ENCODE measurements around the gene LGR4.

Gene LGR4

GRCh38 chr11:27421819-27422494, 50.6 kb downstream of the LGR4 start:
- no peak for DNase-seq

DNA sequence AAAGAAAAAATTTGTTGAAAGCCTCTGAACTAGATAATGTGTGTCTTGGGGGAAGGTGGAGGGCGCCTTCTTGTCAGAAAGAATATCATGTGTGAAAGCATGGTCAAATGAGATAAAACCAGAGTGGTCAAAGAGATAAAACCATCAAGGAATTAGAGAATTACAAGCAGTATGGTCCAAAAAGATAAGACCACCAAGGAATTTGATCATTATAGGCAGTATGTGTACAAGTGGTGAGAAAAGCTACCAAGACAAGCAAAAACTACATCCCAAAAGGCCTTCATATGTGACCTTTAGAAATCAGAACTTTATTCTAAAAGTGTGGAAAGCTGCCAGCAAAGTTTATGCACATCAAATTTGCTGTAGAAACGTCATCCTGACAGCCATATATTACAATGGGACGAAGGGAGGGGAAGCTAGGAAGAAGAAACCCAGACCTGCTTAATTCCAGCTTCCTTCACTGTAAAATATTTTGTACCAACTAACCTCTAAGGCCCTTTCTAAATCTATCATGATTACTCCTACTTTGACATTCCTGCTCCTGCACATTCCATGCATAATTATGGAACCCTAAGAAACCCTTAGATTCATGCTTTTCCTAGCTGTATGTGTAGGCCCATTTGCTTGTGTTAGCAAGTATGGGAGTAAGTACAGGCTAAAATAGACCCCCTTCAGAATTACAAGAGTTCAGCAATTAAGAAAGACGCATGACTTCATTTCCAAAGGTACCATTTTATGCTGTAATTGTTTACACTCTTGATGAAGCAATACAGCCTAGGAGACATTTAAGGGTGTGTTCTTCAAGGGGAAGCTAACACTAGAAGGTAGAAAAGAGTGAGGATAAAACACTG, 51.6 kb downstream of the LGR4 start:
- DNase-seq: no peak

GRCh38 chr11:27420217-27420616, 52.4 kb downstream of the LGR4 start:
- DNase-seq: no peak

GRCh38 chr11:27418356-27418755, 54.2 kb downstream of the LGR4 start:
- no peak for DNase-seq

DNA sequence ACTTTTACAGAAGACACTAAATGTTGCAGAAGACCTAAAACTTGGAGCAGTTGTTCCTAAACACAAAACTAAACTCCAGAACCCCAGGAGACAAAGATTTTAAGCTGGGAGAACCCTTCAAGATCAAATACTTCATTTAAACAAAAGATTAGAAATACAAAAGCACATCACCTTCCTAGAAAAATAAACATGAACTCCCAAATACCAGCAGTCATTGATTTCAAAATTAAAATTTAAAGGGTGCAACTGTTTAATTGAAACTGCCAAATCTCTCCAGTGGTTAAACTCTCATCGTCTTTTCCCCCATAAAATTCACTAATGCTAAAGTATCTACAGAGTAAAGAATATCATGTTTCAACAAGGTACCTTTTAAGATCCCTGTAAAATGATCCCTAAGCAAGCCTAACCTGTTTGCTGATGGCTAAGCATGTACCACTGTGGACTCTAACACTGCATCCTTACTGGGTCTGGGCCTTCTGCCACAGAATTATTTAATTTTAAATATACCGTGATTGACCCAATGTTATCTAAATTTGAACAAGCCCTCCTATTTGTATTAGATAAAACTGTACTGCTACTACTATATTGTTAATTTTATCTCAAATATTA, 55.9 kb downstream of the LGR4 start:
- no peak for DNase-seq

- DNase-seq: no peak
These were observed 57.9 kb downstream of the LGR4 start for GRCh38 chr11:27414644-27415043.

GRCh38 chr11:27413218-27413617, 59.4 kb downstream of the LGR4 start:
- no peak for DNase-seq

GRCh38 chr11:27412192-27412691, 60.3 kb downstream of the LGR4 start:
- no peak for DNase-seq

- DNase-seq: no peak
These were observed 61.3 kb downstream of the LGR4 start for GRCh38 chr11:27411328-27411727.

DNA sequence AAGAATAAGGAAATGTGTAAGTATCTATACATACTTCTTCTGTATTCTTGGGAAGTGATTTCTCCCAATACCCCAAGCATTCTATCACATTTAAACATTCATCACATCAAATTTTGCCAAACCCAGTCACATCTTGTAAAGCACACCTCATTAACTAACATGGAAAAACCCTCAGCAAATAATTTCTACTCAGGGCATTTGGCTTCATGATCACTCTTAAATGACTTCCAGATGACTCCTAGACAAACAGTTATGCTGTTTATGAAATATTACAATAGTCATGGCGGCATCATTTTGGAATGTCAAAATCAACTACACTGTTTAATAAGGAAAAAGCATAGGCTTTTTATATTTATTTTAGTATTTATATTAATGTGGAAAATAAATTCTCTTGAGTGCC, 62.3 kb downstream of the LGR4 start:
- DNase-seq: no peak

DNA sequence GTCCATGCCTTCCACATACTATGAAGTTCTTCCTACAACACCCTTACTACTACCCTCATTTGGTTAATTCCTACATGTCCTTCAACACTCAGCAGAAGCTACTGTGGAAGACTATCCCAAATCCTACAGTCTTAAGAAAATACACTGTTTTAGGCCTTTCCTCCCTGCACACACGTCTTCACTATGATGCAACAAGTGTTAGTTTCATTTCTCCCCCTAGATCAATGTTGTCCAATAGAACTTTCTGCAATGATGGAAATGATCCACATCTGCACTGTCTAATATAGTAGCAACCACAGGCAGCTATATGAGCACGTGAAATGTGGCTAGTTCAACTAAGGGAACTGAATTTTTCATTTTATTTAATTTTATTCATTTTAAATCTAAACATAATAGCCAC, 62.8 kb downstream of the LGR4 start:
- no peak for DNase-seq

GRCh38 chr11:27409049-27409448, 63.5 kb downstream of the LGR4 start:
- DNase-seq: no peak

DNA sequence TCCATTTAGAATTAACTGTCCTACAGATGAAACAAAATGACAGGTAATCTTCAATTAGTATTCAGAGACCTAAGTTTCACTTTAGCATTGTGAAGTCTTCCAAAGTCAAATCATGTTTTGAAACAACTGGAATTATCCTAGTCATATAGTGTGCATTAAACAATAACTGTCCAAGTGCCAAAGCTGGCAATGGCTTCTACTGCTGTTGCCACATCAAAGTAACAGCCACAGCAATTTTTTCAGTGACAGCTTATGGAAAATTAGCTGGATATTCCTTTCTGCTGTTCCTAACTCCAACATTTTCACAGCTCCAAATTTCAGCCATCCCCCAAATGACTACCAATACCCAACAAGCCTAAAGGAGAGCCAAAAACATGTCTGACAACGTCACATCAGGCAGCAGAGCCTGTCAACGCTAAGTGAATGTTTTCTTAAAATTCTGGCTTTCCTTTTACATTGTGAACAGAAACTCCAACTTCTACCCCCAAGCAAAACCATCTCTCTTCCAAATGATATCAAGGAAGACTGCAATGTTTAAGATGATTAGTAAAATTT, 64.3 kb downstream of the LGR4 start:
- DNase-seq: no peak

DNA sequence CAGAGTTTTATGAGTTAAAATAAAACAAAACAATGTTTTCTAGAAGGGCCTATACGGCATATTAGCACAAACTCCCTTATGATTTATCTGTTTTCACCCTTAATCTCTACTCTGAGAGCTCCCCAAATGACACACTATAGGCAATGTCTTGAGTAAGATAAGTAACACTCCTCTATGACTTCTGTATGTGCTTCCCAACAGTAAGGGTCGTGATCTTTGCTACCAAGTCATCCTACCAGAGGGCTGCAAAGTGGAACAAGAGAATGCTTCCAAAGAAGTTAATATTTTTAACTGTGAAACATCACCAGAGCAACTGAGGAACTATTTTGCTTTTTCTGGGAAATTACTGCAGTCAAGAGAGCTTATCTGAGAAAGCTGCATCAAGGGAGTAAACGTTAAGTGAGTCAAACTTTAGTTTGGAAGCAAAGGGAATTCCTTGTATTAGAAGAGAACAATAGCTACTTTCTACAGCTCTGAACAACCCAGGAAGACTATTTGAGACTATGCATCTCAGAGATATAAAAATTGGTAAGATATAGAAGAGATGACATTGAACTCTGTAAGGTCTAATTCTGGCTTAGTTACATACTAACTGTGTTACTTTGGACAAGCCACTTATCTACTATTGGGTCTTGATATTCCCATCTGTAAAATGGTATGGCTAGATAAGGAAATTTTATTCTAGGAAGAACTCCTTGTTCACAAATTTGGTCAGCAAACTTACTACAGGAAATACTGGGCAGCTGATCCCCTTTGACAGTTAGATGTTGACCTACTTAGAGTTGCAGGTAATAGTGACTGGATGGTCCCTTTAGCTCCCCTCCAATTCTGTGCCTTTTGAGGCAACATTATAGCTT, 65.9 kb downstream of the LGR4 start:
- no peak for DNase-seq

DNA sequence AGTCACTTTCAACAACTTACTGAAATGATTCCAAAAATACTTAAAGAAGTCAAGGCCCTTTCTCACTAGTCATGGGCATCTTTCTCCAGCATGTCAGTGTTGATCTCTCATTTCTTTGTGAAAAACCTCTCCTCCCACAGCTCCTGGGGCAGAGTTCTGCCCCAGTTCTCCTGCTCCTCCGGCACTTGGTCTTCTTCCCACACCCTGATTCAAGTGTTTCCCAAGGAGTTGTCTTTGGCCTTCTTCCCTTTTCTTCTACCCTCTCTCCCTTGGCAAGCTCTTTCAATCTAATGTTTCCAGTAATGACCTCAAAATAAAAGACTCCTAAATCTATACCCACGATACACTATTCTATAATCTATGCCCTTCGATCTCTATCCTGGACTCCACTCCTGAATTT, 67.5 kb downstream of the LGR4 start:
- DNase-seq: no peak

DNA sequence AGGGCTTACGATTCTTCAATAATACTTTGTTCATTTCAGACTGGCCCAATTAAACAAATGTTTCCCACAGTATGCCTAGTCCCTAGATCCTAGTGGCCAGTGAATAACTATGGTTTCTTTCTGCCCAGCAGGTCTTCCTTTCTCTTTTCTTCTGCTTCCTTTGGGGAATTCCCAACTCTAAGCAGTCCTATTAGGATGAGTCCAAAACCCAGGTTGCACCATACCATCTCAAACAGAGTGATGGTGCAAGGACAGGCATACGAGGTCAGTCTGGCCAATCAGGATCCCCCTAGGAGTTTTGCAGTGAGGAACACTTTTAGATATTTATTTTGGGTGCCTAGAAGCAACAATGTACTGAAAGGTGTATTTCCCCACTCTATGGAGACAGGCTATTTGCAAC, 68.2 kb downstream of the LGR4 start:
- no peak for DNase-seq

DNA sequence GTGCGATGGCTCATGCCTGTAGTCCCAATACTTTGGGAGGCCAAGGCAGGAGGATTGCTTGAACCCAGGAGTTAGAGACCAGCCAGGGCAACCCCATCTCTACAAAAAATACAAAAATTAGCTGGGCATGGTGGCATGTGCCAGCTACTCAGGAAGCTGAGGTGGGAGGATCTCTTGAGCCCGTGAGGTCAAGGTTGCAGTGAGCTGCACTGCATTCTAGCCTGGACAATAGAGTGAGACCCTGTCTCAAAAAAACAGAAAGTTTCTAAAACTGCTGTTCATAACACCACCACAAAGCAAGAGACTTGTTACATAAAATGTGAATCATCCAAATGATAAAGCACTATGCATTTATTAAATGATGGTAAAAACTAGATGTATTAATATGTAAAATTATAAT, 69.4 kb downstream of the LGR4 start:
- no peak for DNase-seq

DNA sequence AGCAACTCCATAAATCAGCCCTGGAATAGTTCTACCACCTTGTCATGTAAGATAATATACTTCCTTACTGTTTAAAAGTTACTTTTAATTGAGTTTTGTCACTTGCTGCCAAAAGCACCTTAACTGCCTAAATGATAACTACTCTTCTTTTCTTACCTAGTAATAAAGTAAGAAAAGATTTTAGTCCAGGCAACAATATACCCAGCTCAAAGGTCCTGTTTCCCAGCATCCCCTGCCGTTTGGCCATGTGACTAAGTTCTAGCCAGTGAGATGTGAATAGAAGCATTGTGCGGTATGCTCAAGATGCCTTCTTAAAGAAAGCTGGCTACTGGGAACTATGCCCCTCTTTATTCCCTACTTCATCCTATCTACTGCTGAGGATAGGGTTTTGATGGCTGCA, 70.1 kb downstream of the LGR4 start:
- no peak for DNase-seq

GRCh38 chr11:27401833-27402316, 70.7 kb downstream of the LGR4 start:
- no peak for DNase-seq

- DNase-seq: no peak
These were observed 71.2 kb downstream of the LGR4 start for GRCh38 chr11:27401280-27401832.

DNA sequence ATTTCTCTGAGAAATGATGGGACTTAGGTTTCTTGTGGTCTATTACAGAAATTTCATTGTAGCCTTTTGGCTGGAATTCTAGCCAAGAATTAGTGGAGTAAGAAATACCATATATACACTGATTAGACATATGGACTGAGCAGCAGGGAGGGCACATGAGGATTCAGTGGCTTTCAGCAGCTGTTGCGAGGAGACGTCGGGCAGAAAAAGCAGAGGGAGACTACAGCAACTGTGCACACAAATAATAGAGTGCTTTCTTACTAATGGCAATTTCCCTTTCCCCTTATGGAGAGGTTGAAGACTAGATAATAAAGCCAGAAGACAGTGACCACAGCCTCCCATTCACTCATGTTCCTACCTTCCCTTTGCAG, 74.2 kb downstream of the LGR4 start:
- no peak for DNase-seq
